ENCODE measurements around the gene CBLN1. TPM values are rescaled to one million over a fixed set of nuclear protein-coding genes. Genes with fewer than 3 reads are reported as not detected.

The CBLN1 gene
- total RNA-seq, 1 experiment from 2014 or later, result not detected

GRCh38 chr16:49273771-49274170, 7.9 kb downstream of the CBLN1 start:
- H3K9ac ChIP-seq (ENCODE audit: low read length), result no peak overlapping the region
- CTCF ChIA-PET, result no interaction called here

GRCh38 chr16:49271363-49271762, 10.3 kb downstream of the CBLN1 start:
- no peak for ATAC-seq
- Histone ChIP-seq H3K4me3 (replicated peaks in 1 of 2; ENCODE audit: low read depth in 1 of 2, low read length in 2 of 2) (no peak overlapping the region), H3K36me3 (ENCODE audit: control insufficient read depth in 1 of 2, insufficient read depth in 2 of 2, low read length in 2 of 2) (no peaks in the 10 kb centered on the region), H2AFZ (ENCODE audit: low read depth, low read length, poor library complexity, severe bottlenecking) (no peak overlapping the region), H3K4me2 (ENCODE audit: low read length) (no peak overlapping the region), H3K27me3 (ENCODE audit: insufficient read depth, low read length) (peaks cover 44% of the 10 kb centered on the region), H3K9ac (ENCODE audit: low read length) (no peak overlapping the region), H3K9me2 (ENCODE audit: insufficient read depth) (no peaks in the 10 kb centered on the region), H3K9me3 (ENCODE audit: control insufficient read depth in 1 of 2, insufficient read depth in 1 of 2, low read depth in 1 of 2, low read length in 2 of 2) (no peaks in the 10 kb centered on the region), H3K79me2 (ENCODE audit: insufficient read depth, low read length) (no peaks in the 10 kb centered on the region), H4K20me1 (ENCODE audit: insufficient read depth) (no peaks in the 10 kb centered on the region), H3K4me1 (ENCODE audit: control insufficient read depth in 1 of 2, insufficient read depth in 2 of 2, low read length in 2 of 2) (no peaks in the 10 kb centered on the region), H3K27ac (ENCODE audit: low read depth, low read length) (no peak overlapping the region)
- CTCF ChIA-PET, result no interaction called here
- DNase-seq (ENCODE audit: low read depth, low spot score), result no peak
- POLR2A ChIA-PET, result no interaction called here
- BruUV-seq (replicated peaks), result no TSS peak
- intact Hi-C loops (cut with micrococcal nuclease), result loop anchor here (5.0 kb wide), 1 partner anchor 51 kb away; no protein-coding TSS in a partner anchor
- RAD21 ChIA-PET (ENCODE audit: low non-redundant PET in 1 of 2, low total read pairs in 2 of 2, uncharacterized antibody in 2 of 2, unreplicated experiment in 2 of 2), result no interaction called here
- TF ChIP-seq SIN3A (IDR thresholded peaks at IDR 0.05; ENCODE audit: low read depth) (no peak), MAX (IDR thresholded peaks at IDR 0.05) (no peak)

More at GRCh38 chr16:49273771-49274170, 7.9 kb downstream of the CBLN1 start:
- POLR2A ChIA-PET, result no interaction called here
- Histone ChIP-seq H4K20me1 (ENCODE audit: insufficient read depth) (no peaks in the 10 kb centered on the region), H3K9me2 (ENCODE audit: insufficient read depth) (no peaks in the 10 kb centered on the region), H3K4me2 (ENCODE audit: low read length) (no peak overlapping the region), H3K9me3 (ENCODE audit: control insufficient read depth in 1 of 2, insufficient read depth in 1 of 2, low read depth in 1 of 2, low read length in 2 of 2) (no peaks in the 10 kb centered on the region), H2AFZ (ENCODE audit: low read depth, low read length, poor library complexity, severe bottlenecking) (no peak overlapping the region), H3K27ac (ENCODE audit: low read depth, low read length) (no peak overlapping the region), H3K79me2 (ENCODE audit: insufficient read depth, low read length) (no peaks in the 10 kb centered on the region), H3K4me1 (ENCODE audit: control insufficient read depth in 1 of 2, insufficient read depth in 2 of 2, low read length in 2 of 2) (no peaks in the 10 kb centered on the region), H3K36me3 (ENCODE audit: control insufficient read depth in 1 of 2, insufficient read depth in 2 of 2, low read length in 2 of 2) (no peaks in the 10 kb centered on the region), H3K27me3 (ENCODE audit: insufficient read depth, low read length) (peaks cover 39% of the 10 kb centered on the region), H3K4me3 (replicated peaks in 1 of 2; ENCODE audit: low read depth in 1 of 2, low read length in 2 of 2) (no peak overlapping the region)
- no peak for ATAC-seq
- no peak for DNase-seq (ENCODE audit: low read depth, low spot score)
- intact Hi-C loops (cut with micrococcal nuclease), result loop anchor here (5.0 kb wide), 1 partner anchor 49 kb away; no protein-coding TSS in a partner anchor
- BruUV-seq (replicated peaks), result no TSS peak
- TF ChIP-seq EZH2 (IDR thresholded peaks at IDR 0.05) (no peak), MAX (IDR thresholded peaks at IDR 0.05) (no peak), ZNF274 (IDR thresholded peaks at IDR 0.05; ENCODE audit: low read depth, low read length) (no peak), YY1 (IDR thresholded peaks at IDR 0.05; ENCODE audit: extremely low read depth, insufficient replicate concordance, low read depth, low read length) (no peak), SP1 (IDR thresholded peaks at IDR 0.05; ENCODE audit: low read depth) (no peak)
- RAD21 ChIA-PET (ENCODE audit: low non-redundant PET in 1 of 2, low total read pairs in 2 of 2, uncharacterized antibody in 2 of 2, unreplicated experiment in 2 of 2), result no interaction called here
